ENCODE data around the gene FXYD3. TPM values are rescaled to one million over a fixed set of nuclear protein-coding genes. Genes with fewer than 3 reads are reported as not detected.

Gene FXYD3
- total and polyA plus RNA-seq, 4 donors = 0.32 to 0.45 TPM; not detected in 2

GRCh38 chr19:35120492-35120891 lies 4.9 kb downstream of the FXYD3 start:
- Histone ChIP-seq H3K36me3 (ENCODE audit: control insufficient read depth in 4 of 4, insufficient read depth in 3 of 4, low read depth in 1 of 4, low read length in 3 of 4) (no peaks in the 10 kb centered on the region), H3K9me3 (ENCODE audit: control insufficient read depth in 4 of 4, low read length in 3 of 4) (no peaks in the 10 kb centered on the region), H3K27ac (ENCODE audit: low read depth in 1 of 2, low read length in 2 of 2) (no peak overlapping the region), H3K9ac (ENCODE audit: low read depth in 1 of 2, low read length in 2 of 2) (no peak overlapping the region), H3K4me3 (ENCODE audit: low read depth in 1 of 3, low read length in 3 of 3) (no peak overlapping the region), H3K27me3 (ENCODE audit: control insufficient read depth in 4 of 4, insufficient read depth in 4 of 4, low read length in 3 of 4) (no peaks in the 10 kb centered on the region), H3K4me1 (ENCODE audit: control insufficient read depth in 4 of 4, insufficient read depth in 4 of 4, low read length in 3 of 4) (peaks cover 4 to 19% (median 15%) of the 10 kb centered on the region in 4 donors)
- TF ChIP-seq HNF4A (conservative IDR thresholded peaks at IDR 0.05) (no peak), TAF1 (conservative IDR thresholded peaks at IDR 0.05) (no peak), ATF3 (IDR thresholded peaks at IDR 0.05) (no peak), FOXA1 (IDR thresholded peaks at IDR 0.05) (no peak), FOXA2 (IDR thresholded peaks at IDR 0.05) (no peak), REST (IDR thresholded peaks at IDR 0.05) (no peak), YY1 (IDR thresholded peaks at IDR 0.05) (no peak), RXRA (IDR thresholded peaks at IDR 0.05) (no peak), EGR1 (IDR thresholded peaks at IDR 0.05; ENCODE audit: low read depth in 2 of 2) (no peak), ZBTB33 (IDR thresholded peaks at IDR 0.05) (no peak), NR2F2 (IDR thresholded peaks at IDR 0.05) (no peak), CTCF (IDR thresholded peaks at IDR 0.05; ENCODE audit: low read depth, low read length, missing input control) (no peak), MAX (IDR thresholded peaks at IDR 0.05) (no peak)
- WGBS = 78% methylated on average over 7 of the region's 7 CpGs
- DNase-seq (ENCODE audit: low spot score) = no peak

GRCh38 chr19:35120898-35121297 lies 5.3 kb downstream of the FXYD3 start:
- Histone ChIP-seq H3K36me3 (ENCODE audit: control insufficient read depth in 4 of 4, insufficient read depth in 3 of 4, low read depth in 1 of 4, low read length in 3 of 4) (no peaks in the 10 kb centered on the region), H3K4me3 (ENCODE audit: low read depth in 1 of 3, low read length in 3 of 3) (no peak overlapping the region), H3K4me1 (ENCODE audit: control insufficient read depth in 4 of 4, insufficient read depth in 4 of 4, low read length in 3 of 4) (peaks cover 4 to 19% (median 15%) of the 10 kb centered on the region in 4 donors), H3K27ac (ENCODE audit: low read depth in 1 of 2, low read length in 2 of 2) (no peak overlapping the region), H3K9ac (ENCODE audit: low read depth in 1 of 2, low read length in 2 of 2) (no peak overlapping the region), H3K9me3 (ENCODE audit: control insufficient read depth in 4 of 4, low read length in 3 of 4) (no peaks in the 10 kb centered on the region), H3K27me3 (ENCODE audit: control insufficient read depth in 4 of 4, insufficient read depth in 4 of 4, low read length in 3 of 4) (no peaks in the 10 kb centered on the region)
- no peak for DNase-seq (ENCODE audit: low spot score)
- 82% methylated on average over 7 of the region's 7 CpGs for WGBS
- TF ChIP-seq CTCF (IDR thresholded peaks at IDR 0.05; ENCODE audit: low read depth, low read length, missing input control) (no peak), ZBTB33 (IDR thresholded peaks at IDR 0.05) (no peak), YY1 (IDR thresholded peaks at IDR 0.05) (no peak), HNF4G (IDR thresholded peaks at IDR 0.05) (no peak), RXRA (IDR thresholded peaks at IDR 0.05) (no peak), JUND (IDR thresholded peaks at IDR 0.05) (no peak), RAD21 (IDR thresholded peaks at IDR 0.05) (no peak), FOXA1 (IDR thresholded peaks at IDR 0.05) (no peak), GABPA (IDR thresholded peaks at IDR 0.05 in 1 of 2, conservative IDR thresholded peaks at IDR 0.05 in 1 of 2) (no peak), MAX (IDR thresholded peaks at IDR 0.05) (no peak), NR2F2 (IDR thresholded peaks at IDR 0.05) (no peak), EGR1 (IDR thresholded peaks at IDR 0.05; ENCODE audit: low read depth in 2 of 2) (no peak), SP1 (IDR thresholded peaks at IDR 0.05) (no peak), HNF4A (conservative IDR thresholded peaks at IDR 0.05) (no peak), TAF1 (conservative IDR thresholded peaks at IDR 0.05) (no peak), ATF3 (IDR thresholded peaks at IDR 0.05) (no peak), FOXA2 (IDR thresholded peaks at IDR 0.05) (no peak)

All from liver (tissue), 9 donors.